B cell (primary cell): Measurements from ENCODE around the gene BIK.

Experiments used
- CTCF ChIP-seq: fragments of 200-600 bp; IDR thresholded peaks from one replicate; pipeline ENCODE4 v1.8.0; 2022; ENCODE audit warnings: antibody characterized with exemption, mild to moderate bottlenecking
- EZH2 ChIP-seq: IDR thresholded peaks from 2 replicates; pipeline ENCODE4 v1.6.1; 2012; ENCODE audit warnings: borderline replicate concordance, low read depth, mild to moderate bottlenecking, moderate library complexity, low read length; ENCODE audit not compliant: insufficient read depth, poor library complexity, severe bottlenecking

- TF ChIP-seq CTCF = no peak
- TF ChIP-seq EZH2 = no peak
Observed at GRCh38 chr22:43131773-43132501, 21.4 kb downstream of the BIK start.
